HepG2 (cell line): ENCODE measurements around the gene FAM32A. TPM values are rescaled to one million over a fixed set of nuclear protein-coding genes. Genes with fewer than 3 reads are reported as not detected.
A peak's percentile ranks its signal among the peaks of the same experiment; 100 is the strongest.

ENCODE experiments used
- MXD1 ChIP-seq: sonication (generic); formaldehyde crosslinking; IDR thresholded peaks from 2 replicates; pipeline ENCODE4 v1.4.0; 2020; ENCODE audit warnings: mild to moderate bottlenecking, missing genetic modification reagents
- PLSCR1 ChIP-seq: sonication (generic); formaldehyde crosslinking; IDR thresholded peaks from 2 replicates; pipeline ENCODE4 v1.5.0; 2020; ENCODE audit warnings: missing genetic modification reagents, mild to moderate bottlenecking, borderline replicate concordance
- PREB ChIP-seq: sonication (generic); formaldehyde crosslinking; IDR thresholded peaks from 2 replicates; pipeline ENCODE4 v1.4.0; 2020; ENCODE audit warnings: missing genetic modification reagents
- RAD51 ChIP-seq: fragments of 450-650 bp; IDR thresholded peaks from 2 replicates; pipeline ENCODE4 v1.6.1; 2016; ENCODE audit warnings: borderline replicate concordance
- REL ChIP-seq: sonication (generic); formaldehyde crosslinking; conservative IDR thresholded peaks from 2 replicates; pipeline ENCODE4 v1.8.0; 2022; ENCODE audit warnings: mild to moderate bottlenecking, missing genetic modification reagents, moderate library complexity
- TBX2 ChIP-seq: sonication (generic); formaldehyde crosslinking; IDR thresholded peaks from 2 replicates; pipeline ENCODE4 v1.5.0; 2020; ENCODE audit warnings: missing genetic modification reagents, mild to moderate bottlenecking, borderline replicate concordance
- ZNF318 ChIP-seq: sonication (generic); formaldehyde crosslinking; IDR thresholded peaks from 2 replicates; pipeline ENCODE4 v1.4.0; 2020; ENCODE audit warnings: mild to moderate bottlenecking, missing genetic modification reagents
- ZNF432 ChIP-seq: sonication (generic); formaldehyde crosslinking; IDR thresholded peaks from 2 replicates; pipeline ENCODE4 v1.5.0; 2020; ENCODE audit warnings: missing genetic modification reagents, mild to moderate bottlenecking, borderline replicate concordance
- ZNF562 ChIP-seq: sonication (generic); formaldehyde crosslinking; IDR thresholded peaks from 2 replicates; pipeline ENCODE4 v1.8.0; 2022; ENCODE audit warnings: missing genetic modification reagents, borderline replicate concordance
- ZNF691 ChIP-seq: sonication (generic); formaldehyde crosslinking; IDR thresholded peaks from 2 replicates; pipeline ENCODE4 v1.4.0; 2020; ENCODE audit warnings: missing genetic modification reagents, low read depth, mild to moderate bottlenecking, borderline replicate concordance
- ZSCAN31 ChIP-seq: sonication (generic); formaldehyde crosslinking; IDR thresholded peaks from 2 replicates; pipeline ENCODE4 v1.5.0; 2020; ENCODE audit warnings: low read depth, mild to moderate bottlenecking, missing genetic modification reagents
- ZSCAN9 ChIP-seq: IDR thresholded peaks from 2 replicates; pipeline ENCODE4 v1.6.1; 2016; ENCODE audit warnings: borderline replicate concordance
- ZZZ3 ChIP-seq: sonication (generic); formaldehyde crosslinking; IDR thresholded peaks from 2 replicates; pipeline ENCODE4 v1.4.0; 2020; ENCODE audit warnings: missing genetic modification reagents, mild to moderate bottlenecking, borderline replicate concordance
- polyA plus RNA-seq, 8 experiments: library from polyadenylated mRNA; depleted of rRNA in 3 of 8; stranded (reverse) in 7 of 8; unstranded in 1 of 8; fragments of >200 nt; fragmentation: Illumina TruSeq in 4 of 8; extraction: Trizol in 4 of 8; gene quantifications; 2 replicates each; pipeline versions ENCODE4 v1.2.1 to v1.2.3, GENCODE V29; 2011 to 2016; ENCODE audit warnings: low read depth in 4 of 8, missing spikeins in 1 of 8, mixed read lengths in 1 of 8; ENCODE audit not compliant: insufficient read depth in 1 of 8
- total RNA-seq, 5 experiments: library from RNA; depleted of rRNA; stranded (reverse); fragments of >200 nt; fragmentation: Illumina TruSeq; extraction: Trizol; gene quantifications; 2 replicates each; pipeline ENCODE4 v1.2.3, GENCODE V29; 2016; ENCODE audit warnings: low read depth in 1 of 5

FAM32A gene
- total and polyA plus RNA-seq, 2 of the 13 experiments (the other 11 are each of a cell fraction or from before 2014, with no cell fraction given), result 85.8 to 86.2 TPM

GRCh38 chr19:16197188-16197621 is 12.0 kb downstream of the FAM32A start (continued):
- TF ChIP-seq MXD1 (CRISPR knock-in tag) (no peak), TBX2 (CRISPR knock-in tag) (peak; percentile 15; the same call in 1 of the 2 replicates), PLSCR1 (CRISPR knock-in tag) (no peak), ZZZ3 (no peak), PREB (CRISPR knock-in tag) (no peak), ZNF691 (no peak), REL (CRISPR knock-in tag) (no peak), ZSCAN9 (CRISPR knock-in tag) (0 out of 2 replicates have a peak, but pooled peaks have one; percentile 3), RAD51 (no peak), ZNF562 (CRISPR knock-in tag) (no peak), ZNF432 (CRISPR knock-in tag) (no peak), ZNF318 (CRISPR knock-in tag) (no peak), ZSCAN31 (CRISPR knock-in tag) (no peak; the same call in 1 of the 2 replicates)
